ENCODE results near the gene MORN5. TPM values are rescaled to one million over a fixed set of nuclear protein-coding genes. Genes with fewer than 3 reads are reported as not detected.
"Not testable (repeated sequence)": the region's sequence is repeated elsewhere in the genome, so short reads cannot be mapped to it uniquely, and the experiment has no call there.

The MORN5 gene
- total RNA-seq, 6 donors from 2014 or later: 3.5 to 33.5 (median 10.5) TPM; not detected in 1

DNA sequence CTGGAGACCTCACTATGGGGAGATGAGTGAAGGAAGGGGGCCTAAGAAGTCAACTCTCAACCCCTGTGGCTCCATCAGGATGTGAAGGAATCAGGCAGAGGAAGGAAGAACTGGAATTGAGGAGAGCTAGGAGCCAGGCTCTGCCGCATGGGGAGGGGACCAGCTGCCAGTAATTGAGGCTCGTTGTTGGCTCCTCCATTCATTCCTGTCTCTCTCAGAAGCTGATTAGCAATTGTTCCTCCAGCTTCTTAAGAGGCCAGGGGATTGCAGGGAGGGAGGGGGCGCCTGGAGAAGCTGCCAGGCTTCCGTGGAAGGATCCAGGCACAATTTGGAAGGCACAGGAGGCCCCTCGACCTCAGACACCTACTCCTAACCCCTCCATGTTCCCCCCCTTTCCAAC, 46.1 kb upstream of the MORN5 start:
- no peaks in the 10 kb centered on the region for H3K4me1 ChIP-seq
- H3K9me3 ChIP-seq: no peaks in the 10 kb centered on the region
- no peaks in the 10 kb centered on the region for H3K36me3 ChIP-seq
- H3K27ac ChIP-seq: no peak overlapping the region
- ATAC-seq (ENCODE audit: low FRiP score in 2 of 2) (no peak), DNase-seq (no peak)
- 49% methylated on average over 4 to 5 of the region's 5 CpGs for WGBS, 2 donors
- TF ChIP-seq CTCF (IDR thresholded peaks at IDR 0.05) (no peak), POLR2A (IDR thresholded peaks at IDR 0.05) (no peak), EP300 (IDR thresholded peaks at IDR 0.05) (no peak), POLR2AphosphoS5 (IDR thresholded peaks at IDR 0.05) (no peak)
- H3K4me3 ChIP-seq: no peak overlapping the region
- H3K27me3 ChIP-seq: no peaks in the 10 kb centered on the region

DNA sequence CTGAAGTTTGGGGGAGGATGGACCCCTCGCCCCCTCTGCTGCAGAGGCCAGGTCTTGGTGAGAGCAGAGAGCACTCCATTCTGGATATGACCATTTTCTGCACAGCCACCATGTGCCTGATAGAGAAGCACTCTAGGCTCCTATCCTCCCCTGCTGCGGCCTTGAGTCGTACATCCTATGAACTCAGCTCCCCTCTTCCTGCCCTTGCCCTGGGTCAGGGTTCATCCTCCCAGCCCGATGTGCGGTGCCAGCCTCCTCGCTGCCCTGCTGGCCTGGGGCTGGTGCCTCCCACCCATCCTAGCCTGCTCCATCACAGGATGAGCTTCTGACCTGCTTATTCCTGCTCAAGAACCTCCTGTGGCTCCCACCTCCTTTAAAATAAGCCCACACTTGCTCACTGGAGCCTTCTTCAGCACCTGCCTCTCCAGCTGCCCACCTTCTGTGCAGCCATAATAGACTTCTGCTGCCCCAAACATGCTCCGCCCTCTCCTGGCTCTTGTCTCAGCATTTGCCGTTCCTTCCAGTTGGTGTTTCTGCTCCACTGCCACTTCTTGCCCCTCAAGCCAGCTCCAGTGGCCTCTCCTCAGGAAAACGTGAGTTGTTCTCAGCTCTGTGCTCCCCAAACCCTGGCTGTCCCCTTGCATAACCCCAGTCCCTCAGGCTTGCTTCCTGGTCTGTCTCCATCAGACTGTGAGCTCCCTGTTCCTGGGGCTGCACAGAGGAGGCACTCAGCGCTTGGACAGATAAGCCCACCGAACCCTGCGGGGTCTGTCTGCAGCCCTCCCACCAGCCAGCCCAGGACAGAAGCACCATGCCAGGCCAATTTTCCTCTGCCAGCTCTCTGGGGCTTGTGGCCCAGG, 44.3 kb upstream of the MORN5 start:
- DNase-seq: peak in 1 of 2 donors; percentile 43
- WGBS, 2 donors: 64 to 79% methylated on average over 9 to 12 of the region's 12 CpGs
- TF ChIP-seq POLR2A (IDR thresholded peaks at IDR 0.05) (no peak), POLR2AphosphoS5 (IDR thresholded peaks at IDR 0.05) (no peak), EP300 (IDR thresholded peaks at IDR 0.05) (no peak), CTCF (IDR thresholded peaks at IDR 0.05) (no peak)

GRCh38 chr9:122116040-122116439, 43.7 kb upstream of the MORN5 start:
- DNase-seq (no peak), ATAC-seq (ENCODE audit: low FRiP score in 2 of 2) (no peak)
- Histone ChIP-seq H3K9me3 (no peaks in the 10 kb centered on the region), H3K4me3 (no peak overlapping the region), H3K4me1 (no peaks in the 10 kb centered on the region), H3K27ac (no peak overlapping the region), H3K36me3 (no peaks in the 10 kb centered on the region), H3K27me3 (no peaks in the 10 kb centered on the region)
- TF ChIP-seq POLR2A (IDR thresholded peaks at IDR 0.05) (no peak), CTCF (IDR thresholded peaks at IDR 0.05) (no peak), POLR2AphosphoS5 (IDR thresholded peaks at IDR 0.05) (no peak), EP300 (IDR thresholded peaks at IDR 0.05) (no peak)
- 75 to 76% methylated on average over 2 to 4 of the region's 4 CpGs for WGBS, 2 donors

More for the DNA sequence above, 44.3 kb upstream of the MORN5 start:
- H3K4me3 ChIP-seq: no peak overlapping the region
- no peaks in the 10 kb centered on the region for H3K4me1 ChIP-seq
- no peaks in the 10 kb centered on the region for H3K9me3 ChIP-seq
- H3K36me3 ChIP-seq: no peaks in the 10 kb centered on the region
- no peaks in the 10 kb centered on the region for H3K27me3 ChIP-seq
- no peak overlapping the region for H3K27ac ChIP-seq
- ATAC-seq (ENCODE audit: low FRiP score in 2 of 2): no peak

GRCh38 chr9:122116448-122117173, 43.1 kb upstream of the MORN5 start:
- ATAC-seq (ENCODE audit: low FRiP score in 2 of 2): no peak
- Histone ChIP-seq H3K4me1 (no peaks in the 10 kb centered on the region), H3K36me3 (no peaks in the 10 kb centered on the region), H3K27me3 (no peaks in the 10 kb centered on the region), H3K4me3 (no peak overlapping the region), H3K27ac (no peak overlapping the region), H3K9me3 (no peaks in the 10 kb centered on the region)
- no peak for TF ChIP-seq POLR2A (IDR thresholded peaks at IDR 0.05)
- TF ChIP-seq POLR2AphosphoS5 (IDR thresholded peaks at IDR 0.05): no peak
- DNase-seq: no peak
- WGBS, 2 donors: 88 to 93% methylated on average over 7 to 10 of the region's 10 CpGs

DNA sequence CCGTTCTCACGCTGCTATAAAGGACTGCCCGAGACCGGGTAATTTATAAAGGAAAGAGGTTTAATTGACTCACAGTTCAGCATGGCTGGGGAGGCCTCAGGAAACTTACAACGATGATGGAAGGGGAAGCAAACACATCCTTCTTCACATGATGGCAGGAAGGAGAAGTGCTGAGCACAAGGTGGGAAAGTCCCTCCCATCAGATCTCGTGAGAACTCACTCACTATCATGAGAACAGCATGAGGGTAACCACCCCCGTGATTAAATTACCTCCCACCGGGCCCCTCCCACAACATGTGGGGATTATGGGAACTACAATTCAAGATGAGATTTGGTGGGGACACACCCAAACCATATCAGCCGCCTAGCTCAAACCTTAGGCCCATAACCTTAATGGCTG, 42.5 kb upstream of the MORN5 start:
- H3K36me3 ChIP-seq; H3K27me3 ChIP-seq; H3K4me3 ChIP-seq; H3K9me3 ChIP-seq; H3K4me1 ChIP-seq; H3K27ac ChIP-seq; DNase-seq; ATAC-seq (ENCODE audit: low FRiP score in 2 of 2): not testable (repeated sequence)
- WGBS, 2 donors: 68 to 76% methylated on average over 8 to 9 of the region's 9 CpGs
